Mesothelial cell of epicardium (in vitro differentiated cells): ENCODE results near the gene LAMA3. TPM values are rescaled to one million over a fixed set of nuclear protein-coding genes. Genes with fewer than 3 reads are reported as not detected.

Source experiments
- DNase-seq, 2 experiments: peaks; one replicate each; pipeline ENCODE4 v3.0.0; 2021; ENCODE audit warnings: low spot score in 2 of 2; ENCODE audit not compliant: unreplicated experiment in 2 of 2
- H3K27ac Mint-ChIP-seq: 2 replicates; pipeline ENCODE4 v1.8.0; 2021; ENCODE audit warnings: mixed read lengths
- H3K27me3 Mint-ChIP-seq: 2 replicates; pipeline ENCODE4 v1.8.0; 2021; ENCODE audit warnings: low read depth, mixed read lengths
- H3K36me3 Mint-ChIP-seq: 2 replicates; pipeline ENCODE4 v1.8.0; 2021; ENCODE audit warnings: mixed read lengths
- H3K4me1 Mint-ChIP-seq: 2 replicates; pipeline ENCODE4 v1.8.0; 2021; ENCODE audit warnings: mixed read lengths
- H3K4me3 Mint-ChIP-seq: 2 replicates; pipeline ENCODE4 v1.8.0; 2021; ENCODE audit warnings: mild to moderate bottlenecking, moderate library complexity, mixed read lengths
- H3K9me3 Mint-ChIP-seq: 2 replicates; pipeline ENCODE4 v1.8.0; 2021; ENCODE audit warnings: mixed read lengths
- total RNA-seq: library from RNA; stranded (reverse); gene quantifications from 3 replicates; pipeline ENCODE4 v1.2.1, GENCODE V29; 2021
- TF ChIP-seq, protein P1 (sequence below): fragments of 200-600 bp; sonication (generic); IDR thresholded peaks from one replicate; pipeline ENCODE4 v1.5.0; 2021; ENCODE audit warnings: antibody characterized with exemption; ENCODE audit not compliant: unreplicated experiment

LAMA3 gene
- total RNA-seq, 1 donor from 2014 or later = 6.7 TPM

- peaks cover 44% of the 10 kb centered on the region for H3K27me3 Mint-ChIP-seq
- H3K4me1 Mint-ChIP-seq = peaks cover 3% of the 10 kb centered on the region
- no peaks in the 10 kb centered on the region for H3K36me3 Mint-ChIP-seq
- no peak for DNase-seq
- H3K4me3 Mint-ChIP-seq = no peak overlapping the region
- H3K9me3 Mint-ChIP-seq = no peaks in the 10 kb centered on the region
- H3K27ac Mint-ChIP-seq = no peak overlapping the region
- TF ChIP-seq, protein P1, sequence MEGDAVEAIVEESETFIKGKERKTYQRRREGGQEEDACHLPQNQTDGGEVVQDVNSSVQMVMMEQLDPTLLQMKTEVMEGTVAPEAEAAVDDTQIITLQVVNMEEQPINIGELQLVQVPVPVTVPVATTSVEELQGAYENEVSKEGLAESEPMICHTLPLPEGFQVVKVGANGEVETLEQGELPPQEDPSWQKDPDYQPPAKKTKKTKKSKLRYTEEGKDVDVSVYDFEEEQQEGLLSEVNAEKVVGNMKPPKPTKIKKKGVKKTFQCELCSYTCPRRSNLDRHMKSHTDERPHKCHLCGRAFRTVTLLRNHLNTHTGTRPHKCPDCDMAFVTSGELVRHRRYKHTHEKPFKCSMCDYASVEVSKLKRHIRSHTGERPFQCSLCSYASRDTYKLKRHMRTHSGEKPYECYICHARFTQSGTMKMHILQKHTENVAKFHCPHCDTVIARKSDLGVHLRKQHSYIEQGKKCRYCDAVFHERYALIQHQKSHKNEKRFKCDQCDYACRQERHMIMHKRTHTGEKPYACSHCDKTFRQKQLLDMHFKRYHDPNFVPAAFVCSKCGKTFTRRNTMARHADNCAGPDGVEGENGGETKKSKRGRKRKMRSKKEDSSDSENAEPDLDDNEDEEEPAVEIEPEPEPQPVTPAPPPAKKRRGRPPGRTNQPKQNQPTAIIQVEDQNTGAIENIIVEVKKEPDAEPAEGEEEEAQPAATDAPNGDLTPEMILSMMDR = no peak
These were observed 127.5 kb downstream of the LAMA3 start for GRCh38 chr18:23816740-23817139.

DNA sequence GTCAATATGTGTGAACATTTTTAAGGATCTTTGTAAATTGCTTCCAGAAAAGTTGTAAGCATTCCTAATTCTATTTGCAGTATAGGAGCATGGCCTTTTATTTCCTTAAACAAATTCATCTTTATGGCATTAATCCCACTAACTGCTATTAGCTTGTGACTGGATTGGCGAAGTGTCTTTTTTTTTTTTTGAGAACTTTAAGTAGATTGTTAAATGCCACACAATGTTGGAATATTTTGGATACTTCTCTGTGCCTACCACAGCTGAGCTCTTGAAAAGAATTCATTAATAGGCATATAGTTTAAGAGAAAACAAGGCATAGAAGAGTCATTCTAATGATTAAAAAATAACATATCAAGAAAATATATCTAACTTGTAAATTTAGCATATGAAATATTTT is 129.7 kb downstream of the LAMA3 start:
- Mint-ChIP-seq H3K27ac (no peak overlapping the region), H3K4me1 (peaks cover 3% of the 10 kb centered on the region), H3K27me3 (peaks cover 43% of the 10 kb centered on the region), H3K36me3 (no peaks in the 10 kb centered on the region), H3K4me3 (no peak overlapping the region), H3K9me3 (no peaks in the 10 kb centered on the region)
- DNase-seq = no peak
- TF ChIP-seq, protein P1 = no peak

DNA sequence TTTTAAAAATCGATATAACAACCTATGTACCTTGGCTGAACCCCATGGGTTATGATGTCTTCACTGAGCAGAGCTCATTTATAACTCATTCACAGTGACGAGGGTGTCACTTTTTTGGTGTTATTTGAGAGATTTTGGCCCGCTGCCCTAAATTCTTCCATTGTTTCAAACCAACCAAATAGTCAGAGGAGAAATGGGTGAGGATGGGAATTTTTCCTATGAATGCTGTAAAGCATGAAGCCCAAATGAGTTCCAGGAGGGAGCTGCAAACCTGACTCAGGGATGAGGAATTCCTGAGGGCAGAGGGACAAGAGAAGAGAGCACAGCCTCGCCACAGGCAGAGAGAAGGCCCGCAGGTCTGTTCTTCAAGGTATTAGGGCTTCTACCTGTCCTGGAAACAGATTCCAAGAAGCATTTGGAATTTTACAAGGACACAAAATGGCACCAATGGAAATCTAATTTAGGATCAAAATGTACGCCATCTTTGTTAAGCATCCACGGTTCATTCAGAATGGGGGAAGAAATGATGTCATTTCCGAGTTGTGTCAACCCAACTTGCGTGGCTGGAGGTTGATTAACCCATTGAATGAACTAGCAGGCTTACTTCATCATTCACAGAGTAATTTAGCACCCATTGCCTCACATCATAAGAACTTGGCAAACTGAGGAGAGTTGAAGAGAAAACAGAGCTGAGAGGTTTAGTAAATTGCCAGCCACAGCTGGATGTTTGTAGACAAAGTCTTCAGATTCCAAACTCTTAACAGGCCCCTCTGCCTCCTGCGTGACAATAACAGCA is 133.5 kb downstream of the LAMA3 start:
- Mint-ChIP-seq H3K4me1 (peaks cover 3% of the 10 kb centered on the region), H3K4me3 (no peak overlapping the region), H3K27me3 (peaks cover 43% of the 10 kb centered on the region), H3K27ac (no peak overlapping the region), H3K36me3 (no peaks in the 10 kb centered on the region), H3K9me3 (no peaks in the 10 kb centered on the region)
- DNase-seq = no peak
- TF ChIP-seq, protein P1 = no peak

DNA sequence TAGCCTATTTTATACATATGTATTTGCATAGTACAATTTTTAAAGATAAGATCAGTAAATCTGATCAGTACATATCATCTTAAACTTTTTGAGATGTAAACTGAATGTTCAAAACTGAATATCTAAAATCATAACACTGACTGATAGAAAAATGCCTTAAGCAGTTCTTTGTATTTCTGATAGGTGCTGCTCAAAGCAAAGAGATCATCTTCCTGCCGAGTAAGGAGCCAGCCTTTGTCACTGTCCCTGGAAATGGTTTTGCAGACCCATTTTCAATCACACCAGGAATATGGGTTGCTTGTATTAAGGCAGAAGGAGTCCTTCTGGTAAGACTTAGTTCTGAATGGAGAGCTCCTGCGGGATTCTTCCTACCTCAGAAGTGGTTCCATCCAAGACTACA is 135.0 kb downstream of the LAMA3 start:
- Mint-ChIP-seq H3K36me3 (no peaks in the 10 kb centered on the region), H3K9me3 (no peaks in the 10 kb centered on the region), H3K27ac (no peak overlapping the region), H3K4me3 (no peak overlapping the region), H3K27me3 (peaks cover 44% of the 10 kb centered on the region), H3K4me1 (no peaks in the 10 kb centered on the region)
- no peak for DNase-seq
- TF ChIP-seq, protein P1 = no peak

GRCh38 chr18:23824669-23825068 is 135.4 kb downstream of the LAMA3 start:
- Mint-ChIP-seq H3K36me3 (no peaks in the 10 kb centered on the region), H3K27me3 (peaks cover 45% of the 10 kb centered on the region), H3K4me3 (no peak overlapping the region), H3K27ac (no peak overlapping the region), H3K4me1 (no peaks in the 10 kb centered on the region), H3K9me3 (no peaks in the 10 kb centered on the region)
- TF ChIP-seq, protein P1 = no peak
- DNase-seq = no peak
